Activated naive CD4-positive, alpha-beta T cell treated with anti-CD3 and anti-CD28 coated beads, Interleukin-2, amount 10 ng/mL, durations not matched to agents 7 days and 5 days (primary cell): Measurements from ENCODE around the gene GRIN2A.

Source experiments
- CTCF ChIA-PET: fragments of 350-600 bp; sonication (Branson Sonifier 250); formaldehyde crosslinking; loops from one replicate; lab custom pipeline; 2021; ENCODE audit warnings: antibody characterized with exemption; lab: Charles Lee
- DNase-seq: peaks from one replicate; pipeline ENCODE4 v3.0.0-alpha.2; 2020
- H3K27ac Mint-ChIP-seq: one replicate; pipeline ENCODE4 v1.8.0; 2021; ENCODE audit warnings: mild to moderate bottlenecking, moderate library complexity, mixed read lengths
- H3K27me3 Mint-ChIP-seq: one replicate; pipeline ENCODE4 v1.8.0; 2021; ENCODE audit warnings: mild to moderate bottlenecking, mixed read lengths
- H3K36me3 Mint-ChIP-seq: one replicate; pipeline ENCODE4 v1.8.0; 2021; ENCODE audit warnings: mixed read lengths
- H3K4me1 Mint-ChIP-seq: one replicate; pipeline ENCODE4 v1.8.0; 2021; ENCODE audit warnings: mixed read lengths
- H3K4me3 Mint-ChIP-seq: one replicate; pipeline ENCODE4 v1.8.0; 2021; ENCODE audit warnings: mild to moderate bottlenecking, moderate library complexity, mixed read lengths
- H3K9me3 Mint-ChIP-seq: one replicate; pipeline ENCODE4 v1.8.0; 2021; ENCODE audit warnings: mixed read lengths

GRIN2A gene

DNA sequence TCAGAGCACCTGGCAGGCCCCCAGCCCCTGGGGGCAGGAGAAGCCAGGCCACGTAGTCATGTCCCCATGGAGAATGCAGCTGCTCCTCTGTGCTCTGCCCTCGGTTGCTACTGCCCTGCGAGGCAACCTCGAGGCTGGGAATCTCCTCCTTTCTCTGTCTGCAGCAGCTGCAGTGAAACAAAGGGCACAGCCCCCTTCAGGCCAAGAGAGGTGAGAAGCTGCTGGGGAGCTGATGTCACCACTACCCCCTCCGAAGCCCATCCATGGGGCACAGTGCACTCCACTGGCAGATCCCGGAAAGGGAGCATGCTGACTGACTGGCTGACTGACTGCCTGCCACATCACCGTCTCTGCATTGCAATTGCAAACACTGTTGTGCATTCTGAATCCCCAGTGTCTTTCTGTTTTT lies 103.7 kb downstream of the GRIN2A start:
- no peak for DNase-seq
- H3K27ac Mint-ChIP-seq, result no peak overlapping the region
- H3K4me3 Mint-ChIP-seq, result no peak overlapping the region
- H3K27me3 Mint-ChIP-seq, result no peaks in the 10 kb centered on the region
- no peaks in the 10 kb centered on the region for H3K4me1 Mint-ChIP-seq
- CTCF ChIA-PET, result no interaction called here
- H3K9me3 Mint-ChIP-seq, result peaks cover 4% of the 10 kb centered on the region
- no peaks in the 10 kb centered on the region for H3K36me3 Mint-ChIP-seq

DNA sequence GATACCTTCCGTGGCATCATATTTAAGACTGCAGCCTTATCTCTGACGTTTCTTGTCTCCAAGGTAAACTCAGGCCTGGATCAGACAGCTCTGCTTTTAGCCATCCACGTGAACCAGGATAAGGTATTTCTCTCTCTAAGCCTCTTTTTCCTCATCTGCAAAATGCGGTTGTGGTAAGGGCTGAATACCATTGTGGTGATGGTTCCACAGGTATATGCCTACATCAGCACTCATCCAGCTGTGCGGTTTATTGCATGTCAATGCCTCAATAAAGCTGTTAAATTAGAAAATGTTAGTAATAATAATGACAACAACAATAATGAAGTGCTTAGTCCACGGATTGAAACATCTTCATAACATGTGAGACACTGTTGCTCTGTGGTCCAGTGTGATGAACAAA lies 104.4 kb downstream of the GRIN2A start:
- Mint-ChIP-seq H3K27me3 (no peaks in the 10 kb centered on the region), H3K27ac (no peak overlapping the region), H3K36me3 (no peaks in the 10 kb centered on the region), H3K4me1 (no peaks in the 10 kb centered on the region), H3K4me3 (no peak overlapping the region), H3K9me3 (peaks cover 2% of the 10 kb centered on the region)
- CTCF ChIA-PET, result no interaction called here
- no peak for DNase-seq

DNA sequence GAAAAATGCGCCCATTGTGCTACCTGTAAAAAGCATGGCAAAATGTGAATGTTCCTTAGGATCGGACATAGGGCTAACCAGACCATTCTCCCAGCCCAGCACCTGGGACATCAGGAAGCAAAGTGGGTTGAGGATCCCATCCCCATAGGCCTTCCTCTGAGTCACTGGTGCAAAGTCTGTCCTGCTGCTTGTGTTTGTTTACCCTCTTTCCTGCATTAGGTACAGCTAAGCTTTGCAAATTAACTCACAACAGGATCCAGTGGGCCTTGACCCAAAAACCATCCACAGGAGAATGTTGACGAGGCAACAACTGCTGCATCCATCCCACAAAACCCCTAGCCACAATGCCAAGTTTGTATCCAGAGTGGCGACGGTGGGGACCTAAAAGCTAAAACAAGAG lies 106.2 kb downstream of the GRIN2A start:
- no peak for DNase-seq
- Mint-ChIP-seq H3K4me1 (no peaks in the 10 kb centered on the region), H3K4me3 (no peak overlapping the region), H3K27ac (no peak overlapping the region), H3K36me3 (no peaks in the 10 kb centered on the region), H3K9me3 (peaks cover 2% of the 10 kb centered on the region), H3K27me3 (no peaks in the 10 kb centered on the region)
- CTCF ChIA-PET, result no interaction called here

DNA sequence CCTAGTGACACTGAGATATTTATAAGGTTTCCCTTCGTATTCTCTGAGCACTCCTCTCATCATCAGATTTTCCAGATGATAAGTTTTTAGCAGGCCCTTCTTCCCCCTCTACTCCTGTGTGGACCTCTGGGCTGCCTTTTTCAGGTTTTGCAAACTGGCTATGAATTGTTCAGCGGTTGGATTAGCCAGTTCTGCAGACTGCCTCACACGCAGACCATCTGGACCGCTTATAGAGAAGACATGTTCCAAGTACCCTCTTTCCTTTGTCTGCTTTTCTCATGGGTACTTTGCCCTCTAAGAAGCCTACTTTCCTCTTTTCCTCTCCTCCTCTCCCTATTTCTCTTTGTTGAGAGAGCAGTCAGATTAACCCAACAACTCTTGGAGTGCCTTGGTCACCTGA lies 111.6 kb downstream of the GRIN2A start:
- peaks cover 6% of the 10 kb centered on the region for H3K9me3 Mint-ChIP-seq
- no peak overlapping the region for H3K4me3 Mint-ChIP-seq
- no peak for DNase-seq
- H3K27ac Mint-ChIP-seq, result no peak overlapping the region
- CTCF ChIA-PET, result no interaction called here
- H3K27me3 Mint-ChIP-seq, result no peaks in the 10 kb centered on the region
- H3K36me3 Mint-ChIP-seq, result no peaks in the 10 kb centered on the region
- no peaks in the 10 kb centered on the region for H3K4me1 Mint-ChIP-seq

DNA sequence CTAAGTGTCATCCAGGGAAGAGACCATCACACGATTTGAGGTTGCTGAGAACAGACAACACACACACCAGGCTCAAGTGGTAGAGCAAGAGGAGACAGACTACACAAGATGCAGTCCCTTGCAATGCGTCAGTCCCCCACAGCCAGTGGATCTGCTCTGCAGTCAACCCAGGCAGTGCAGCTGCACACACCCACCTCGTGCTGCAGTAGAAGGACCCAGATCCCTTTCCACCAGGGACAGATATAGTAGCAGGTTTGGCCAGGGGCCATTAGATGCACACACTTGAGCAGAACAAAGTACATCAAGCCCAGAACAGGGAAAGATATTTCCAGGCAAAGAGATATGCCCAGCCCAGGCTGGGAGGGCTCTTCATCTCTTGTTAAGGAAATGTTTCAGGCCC lies 112.9 kb downstream of the GRIN2A start:
- CTCF ChIA-PET, result no interaction called here
- DNase-seq, result no peak
- no peaks in the 10 kb centered on the region for H3K27me3 Mint-ChIP-seq
- H3K4me1 Mint-ChIP-seq, result no peaks in the 10 kb centered on the region
- H3K4me3 Mint-ChIP-seq, result no peak overlapping the region
- peaks cover 6% of the 10 kb centered on the region for H3K9me3 Mint-ChIP-seq
- no peaks in the 10 kb centered on the region for H3K36me3 Mint-ChIP-seq
- H3K27ac Mint-ChIP-seq, result no peak overlapping the region

DNA sequence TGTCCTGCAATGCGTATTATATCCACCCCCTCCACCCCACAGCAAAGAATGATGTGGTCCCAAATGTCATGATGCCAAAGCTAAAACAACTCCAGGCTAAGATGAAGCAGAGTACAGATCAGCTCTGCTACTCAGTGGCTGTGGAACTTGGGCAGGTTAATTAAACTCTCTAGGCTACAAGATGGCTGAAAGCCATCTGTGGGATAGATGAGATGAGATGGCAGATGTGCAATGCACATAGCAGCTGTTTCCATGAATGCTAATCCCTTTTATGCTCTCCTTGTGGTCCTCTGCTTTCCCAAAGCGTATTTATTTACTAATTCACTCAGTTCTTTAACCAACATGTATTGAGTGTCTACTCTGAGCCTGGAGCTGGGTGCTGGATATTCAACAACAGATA lies 114.4 kb downstream of the GRIN2A start:
- DNase-seq, result no peak
- CTCF ChIA-PET, result no interaction called here
- Mint-ChIP-seq H3K27me3 (no peaks in the 10 kb centered on the region), H3K4me1 (no peaks in the 10 kb centered on the region), H3K9me3 (peaks cover 6% of the 10 kb centered on the region), H3K27ac (no peak overlapping the region), H3K36me3 (no peaks in the 10 kb centered on the region), H3K4me3 (no peak overlapping the region)

DNA sequence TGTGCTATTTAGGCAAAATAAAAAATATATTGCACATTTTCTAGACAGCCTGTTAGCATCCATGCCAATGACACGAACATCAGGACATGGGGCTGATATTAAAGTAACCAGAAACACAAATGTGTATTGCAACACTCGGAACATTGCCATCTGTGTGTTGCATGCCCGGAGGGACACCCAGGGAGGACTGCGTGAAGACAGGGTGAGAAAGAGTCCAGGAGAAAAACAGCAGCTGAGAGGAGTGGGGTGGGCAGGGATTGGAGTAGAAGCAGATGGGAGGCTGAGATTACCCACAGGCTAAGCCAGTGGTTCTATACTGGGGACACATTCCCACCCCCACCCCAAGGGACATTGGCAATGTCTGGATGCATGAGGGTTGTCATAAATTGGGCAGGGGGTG lies 114.8 kb downstream of the GRIN2A start:
- Mint-ChIP-seq H3K27me3 (no peaks in the 10 kb centered on the region), H3K4me3 (no peak overlapping the region), H3K36me3 (no peaks in the 10 kb centered on the region), H3K9me3 (peaks cover 6% of the 10 kb centered on the region), H3K4me1 (no peaks in the 10 kb centered on the region), H3K27ac (no peak overlapping the region)
- CTCF ChIA-PET, result no interaction called here
- DNase-seq, result no peak

DNA sequence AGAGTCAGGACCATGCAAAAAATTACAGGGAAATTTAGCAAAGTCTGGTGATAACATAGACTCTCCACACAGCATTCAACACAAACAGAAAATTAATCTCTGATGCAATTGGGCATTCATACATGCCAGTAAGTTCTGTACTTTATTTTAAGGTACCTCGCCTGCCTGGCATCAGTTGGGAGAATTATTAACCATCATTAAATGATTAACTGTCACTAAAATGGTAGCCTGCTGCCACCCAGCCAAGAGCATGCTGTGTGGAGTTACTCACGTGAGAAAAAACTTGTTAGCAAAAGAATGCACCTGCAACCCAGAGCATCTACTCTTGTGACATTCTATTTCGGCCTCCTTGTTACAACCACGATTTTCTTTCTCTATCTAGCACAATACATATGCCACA lies 117.2 kb downstream of the GRIN2A start:
- no peak overlapping the region for H3K27ac Mint-ChIP-seq
- DNase-seq, result no peak
- H3K9me3 Mint-ChIP-seq, result peaks cover 2% of the 10 kb centered on the region
- CTCF ChIA-PET, result no interaction called here
- H3K4me3 Mint-ChIP-seq, result no peak overlapping the region
- no peaks in the 10 kb centered on the region for H3K36me3 Mint-ChIP-seq
- no peaks in the 10 kb centered on the region for H3K4me1 Mint-ChIP-seq
- H3K27me3 Mint-ChIP-seq, result no peaks in the 10 kb centered on the region

DNA sequence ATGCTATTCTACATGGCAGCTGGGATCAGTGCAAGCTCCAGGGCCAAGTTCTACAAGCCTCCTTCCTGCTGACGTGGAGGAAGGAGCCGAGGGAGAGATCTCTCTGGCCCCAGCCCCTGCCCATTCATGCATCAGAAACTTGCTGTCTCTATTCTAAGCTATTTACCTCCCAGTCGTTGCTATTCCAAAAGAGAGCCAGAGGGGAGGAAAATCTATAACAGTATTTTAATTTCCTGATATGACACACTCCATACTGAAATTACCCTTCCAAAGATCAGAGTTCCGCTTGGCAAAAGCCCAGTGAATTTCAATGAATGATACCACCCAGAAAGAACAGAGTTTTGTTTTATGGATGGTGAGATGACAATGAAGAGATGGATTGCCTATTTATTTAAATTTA lies 133.4 kb downstream of the GRIN2A start:
- Mint-ChIP-seq H3K36me3 (no peaks in the 10 kb centered on the region), H3K27ac (no peak overlapping the region), H3K4me3 (no peak overlapping the region), H3K27me3 (no peaks in the 10 kb centered on the region), H3K4me1 (no peaks in the 10 kb centered on the region), H3K9me3 (peaks cover 2% of the 10 kb centered on the region)
- DNase-seq, result no peak
- CTCF ChIA-PET, result no interaction called here

DNA sequence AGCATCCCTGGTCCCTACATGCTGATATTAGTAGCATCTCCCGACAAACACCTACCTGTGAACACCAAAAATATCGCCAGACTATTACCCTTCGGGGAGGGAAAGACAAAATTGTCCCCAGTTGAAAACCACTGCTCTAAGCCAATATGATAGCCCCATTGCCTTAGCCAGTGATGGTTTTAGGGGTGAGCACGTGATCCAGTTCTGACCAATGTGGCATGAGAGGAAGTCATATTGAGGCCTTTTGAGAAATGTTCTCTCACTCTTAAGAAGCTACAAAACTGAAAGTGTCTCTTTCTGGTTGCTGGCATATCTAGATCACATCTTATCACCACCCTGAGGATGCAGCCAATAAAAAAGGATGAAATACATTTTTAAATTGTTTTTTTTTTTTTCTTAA lies 136.3 kb downstream of the GRIN2A start:
- no peaks in the 10 kb centered on the region for H3K36me3 Mint-ChIP-seq
- H3K27me3 Mint-ChIP-seq, result no peaks in the 10 kb centered on the region
- CTCF ChIA-PET, result interaction anchor here (0.7 kb wide), 1 partner anchor 838 kb away, joined by 3 read pairs; no protein-coding TSS in a partner anchor
- no peaks in the 10 kb centered on the region for H3K4me1 Mint-ChIP-seq
- DNase-seq, result no peak
- H3K27ac Mint-ChIP-seq, result no peak overlapping the region
- H3K4me3 Mint-ChIP-seq, result no peak overlapping the region
- peaks cover 2% of the 10 kb centered on the region for H3K9me3 Mint-ChIP-seq

DNA sequence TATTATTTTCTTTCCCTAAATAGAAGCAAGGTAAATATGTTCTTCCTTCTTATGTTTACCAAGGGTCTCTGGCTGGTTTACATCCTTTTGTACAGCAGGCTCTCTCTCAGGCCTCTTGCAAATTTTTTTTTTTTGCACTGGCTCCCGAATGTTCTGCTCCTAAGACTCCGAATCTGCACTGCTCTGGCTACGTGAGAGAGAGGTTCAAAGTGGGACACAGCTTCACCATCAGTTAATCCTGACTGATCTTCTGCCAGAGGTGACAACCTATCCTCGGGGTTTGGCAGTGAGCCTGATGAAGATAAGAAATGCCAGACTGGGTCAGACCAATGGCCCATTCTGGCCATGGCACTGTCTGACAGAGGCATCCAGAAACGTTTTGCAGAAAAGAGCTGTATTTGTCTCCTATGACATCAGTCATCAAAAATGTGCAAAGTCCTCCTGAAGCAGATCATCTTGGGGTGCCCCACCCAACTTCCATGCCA lies 136.9 kb downstream of the GRIN2A start:
- no peak overlapping the region for H3K27ac Mint-ChIP-seq
- H3K9me3 Mint-ChIP-seq, result peaks cover 2% of the 10 kb centered on the region
- H3K27me3 Mint-ChIP-seq, result no peaks in the 10 kb centered on the region
- H3K36me3 Mint-ChIP-seq, result no peaks in the 10 kb centered on the region
- CTCF ChIA-PET, result interaction anchor here (0.7 kb wide), 1 partner anchor 838 kb away, joined by 3 read pairs; no protein-coding TSS in a partner anchor
- H3K4me3 Mint-ChIP-seq, result no peak overlapping the region
- no peak for DNase-seq
- H3K4me1 Mint-ChIP-seq, result no peaks in the 10 kb centered on the region

DNA sequence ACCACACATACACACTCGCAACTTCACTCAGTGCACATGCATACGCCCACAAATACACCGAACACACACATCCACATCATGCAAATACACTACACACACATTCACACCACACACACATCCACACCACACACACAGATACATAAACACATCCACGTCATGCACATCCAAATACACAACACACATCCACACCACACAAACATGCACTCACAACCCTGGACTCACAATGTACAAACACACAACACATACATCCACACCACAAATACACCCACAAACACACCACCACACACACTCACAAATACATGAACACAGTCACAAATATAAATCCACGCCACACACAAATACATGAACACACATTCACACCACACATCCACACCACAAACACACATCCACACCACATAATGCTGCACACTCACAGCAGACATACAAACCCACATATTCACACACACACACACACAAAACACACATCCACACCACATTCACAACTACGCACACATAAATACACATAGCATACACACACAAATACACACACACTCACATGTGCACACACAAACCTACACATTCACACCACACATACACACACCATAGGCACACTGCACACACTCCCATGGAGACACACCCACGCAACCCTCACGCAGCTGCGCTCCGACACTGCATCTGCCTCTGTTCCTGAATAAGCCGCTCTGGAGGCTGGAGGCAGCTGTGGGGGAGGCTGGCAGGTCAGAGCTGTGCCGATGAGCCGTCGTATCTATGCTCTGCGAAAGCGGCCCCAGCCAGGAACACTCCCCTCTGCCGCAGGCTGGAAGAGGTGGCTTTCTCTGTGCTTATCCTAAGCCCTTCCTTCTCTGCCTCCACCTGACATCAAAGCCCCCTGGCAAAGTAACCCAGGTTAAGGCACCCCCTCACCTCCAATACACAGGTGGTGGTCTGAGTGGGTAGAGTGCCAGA lies 141.8 kb downstream of the GRIN2A start:
- CTCF ChIA-PET, result interaction anchor here (0.6 kb wide), 1 partner anchor 707 kb away, joined by 3 read pairs; no protein-coding TSS in a partner anchor
- no peak overlapping the region for H3K27ac Mint-ChIP-seq
- H3K4me3 Mint-ChIP-seq, result no peak overlapping the region
- no peaks in the 10 kb centered on the region for H3K27me3 Mint-ChIP-seq
- no peaks in the 10 kb centered on the region for H3K4me1 Mint-ChIP-seq
- DNase-seq, result no peak
- H3K36me3 Mint-ChIP-seq, result no peaks in the 10 kb centered on the region
- H3K9me3 Mint-ChIP-seq, result peaks cover 2% of the 10 kb centered on the region

DNA sequence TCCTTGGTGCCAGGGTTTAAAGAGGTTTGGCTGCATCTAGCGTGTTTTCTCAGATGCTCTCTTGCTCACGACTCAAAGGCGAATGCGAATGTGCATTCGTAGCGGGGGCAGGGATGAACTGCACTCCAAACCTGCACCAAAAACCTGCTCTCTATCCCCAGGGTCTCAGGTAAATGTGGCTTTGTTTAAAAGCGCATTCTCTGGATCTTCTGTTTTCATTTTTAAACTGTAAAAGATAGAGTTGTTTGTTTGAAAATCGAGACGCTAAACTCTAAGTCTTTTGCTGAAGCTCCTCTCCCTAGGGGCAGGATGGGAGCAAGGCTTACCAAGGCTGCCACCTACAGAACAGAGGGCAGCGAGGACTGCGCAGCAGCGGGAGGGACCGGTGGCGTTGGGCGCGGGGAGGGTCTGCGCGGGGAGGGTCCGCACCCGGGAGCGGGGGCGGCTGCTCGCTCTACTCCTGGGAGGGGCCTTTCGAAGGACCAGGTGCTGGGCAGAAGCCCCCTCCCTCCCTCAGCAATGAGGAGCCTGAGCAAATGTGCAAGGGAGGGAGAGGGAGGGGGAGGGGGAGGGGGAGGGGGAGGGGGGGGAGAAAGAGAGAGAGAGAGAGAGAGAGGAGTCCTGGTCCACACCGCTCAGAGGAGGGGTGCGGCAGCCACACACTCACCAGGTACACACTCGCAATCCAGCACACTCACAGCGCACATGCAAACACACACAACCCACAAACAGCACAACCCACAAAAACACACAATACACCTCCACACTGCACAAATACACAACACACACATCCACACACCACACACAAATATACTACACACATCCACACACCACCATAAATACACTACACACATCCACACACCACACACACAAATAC lies 142.8 kb downstream of the GRIN2A start:
- Mint-ChIP-seq H3K36me3 (no peaks in the 10 kb centered on the region), H3K27ac (no peak overlapping the region), H3K4me3 (no peak overlapping the region), H3K4me1 (no peaks in the 10 kb centered on the region), H3K27me3 (no peaks in the 10 kb centered on the region), H3K9me3 (peaks cover 2% of the 10 kb centered on the region)
- CTCF ChIA-PET, result no interaction called here
- no peak for DNase-seq

DNA sequence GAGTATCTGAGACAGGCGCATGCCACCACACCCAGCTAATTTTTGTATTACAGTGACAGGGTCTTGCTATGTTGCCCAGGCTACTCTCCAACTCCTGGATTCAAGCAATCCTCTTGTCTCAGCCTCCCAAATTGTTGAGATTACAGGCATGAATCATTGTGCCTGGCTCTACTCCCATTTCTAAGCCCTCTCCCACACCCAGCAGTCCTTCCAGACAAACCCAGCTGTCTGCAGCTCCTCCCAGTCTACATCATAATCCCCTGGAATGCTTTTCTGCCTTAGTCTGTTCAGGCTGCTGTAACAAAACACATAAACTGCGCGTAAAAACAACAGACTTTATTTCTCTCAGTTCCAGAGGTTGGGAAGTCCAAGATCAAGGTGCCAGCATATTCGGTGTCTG lies 144.5 kb downstream of the GRIN2A start:
- Mint-ChIP-seq H3K9me3 (peaks cover 2% of the 10 kb centered on the region), H3K4me1 (no peaks in the 10 kb centered on the region), H3K4me3 (no peak overlapping the region), H3K36me3 (no peaks in the 10 kb centered on the region), H3K27ac (no peak overlapping the region), H3K27me3 (no peaks in the 10 kb centered on the region)
- CTCF ChIA-PET, result no interaction called here
- no peak for DNase-seq
